AG09309 (cell line): ENCODE measurements around the gene CDKN1C.

Experiments used
- DNase-seq: peaks from one replicate; pipeline ENCODE4 v3.0.0-alpha.2; 2010; ENCODE audit warnings: low read depth
- H3K4me3 ChIP-seq: 2 replicates; pipeline ENCODE4 v1.5.1; 2011; ENCODE audit warnings: mild to moderate bottlenecking, low read depth, low read length, moderate library complexity; ENCODE audit not compliant: control insufficient read depth
- CTCF ChIP-seq: IDR thresholded peaks from 2 replicates; pipeline ENCODE4 v1.5.1; 2011; ENCODE audit warnings: mild to moderate bottlenecking, low read depth, low read length, inconsistent platforms; ENCODE audit not compliant: insufficient read depth, control insufficient read depth; ENCODE audit errors: missing control alignments

The CDKN1C gene

GRCh38 chr11:2923446-2924375, 38.1 kb upstream of the CDKN1C start:
- no peak overlapping the region for H3K4me3 ChIP-seq
- no peak for TF ChIP-seq CTCF
- no peak for DNase-seq

- no peak for TF ChIP-seq CTCF
- no peak overlapping the region for H3K4me3 ChIP-seq
- DNase-seq = no peak
Observed at GRCh38 chr11:2922655-2923054, 37.1 kb upstream of the CDKN1C start.

GRCh38 chr11:2921742-2922493, 36.3 kb upstream of the CDKN1C start:
- no peak overlapping the region for H3K4me3 ChIP-seq
- TF ChIP-seq CTCF = no peak
- DNase-seq = no peak

GRCh38 chr11:2921261-2921660, 35.7 kb upstream of the CDKN1C start:
- no peak for TF ChIP-seq CTCF
- H3K4me3 ChIP-seq = no peak overlapping the region
- no peak for DNase-seq

GRCh38 chr11:2920343-2920742, 34.8 kb upstream of the CDKN1C start:
- H3K4me3 ChIP-seq = no peak overlapping the region

More at GRCh38 chr11:2920343-2920742, 34.8 kb upstream of the CDKN1C start:
- no peak for DNase-seq
- no peak for TF ChIP-seq CTCF
